ENCODE results near the gene ZNF615. TPM values are rescaled to one million over a fixed set of nuclear protein-coding genes. Genes with fewer than 3 reads are reported as not detected.
"Not testable (repeated sequence)": the region's sequence is repeated elsewhere in the genome, so short reads cannot be mapped to it uniquely, and the experiment has no call there.

The ZNF615 gene
- 14.4 TPM for total RNA-seq
- long read RNA-seq, full-length matches to known transcripts, result 6 of 10 reads
- long read RNA-seq, partial matches to known transcripts, result 1 of 10 reads
- long read RNA-seq, other reads (novel, unspliced or antisense), result 3 of 10 reads

GRCh38 chr19:52007806-52008557 is at the start of gene ZNF615:
Gene ZNF615, minus strand, starts transcription at chr19:52008211. Its CDS starts 4,500 bp downstream, at chr19:52003711.
- intact Hi-C loops (cut with DNase I), result no loop called here
- no peaks in the 10 kb centered on the region for H3K27me3 ChIP-seq
- no peaks in the 10 kb centered on the region for H3K9me3 ChIP-seq
- peak; percentile 99 for ATAC-seq
- no peak for TF ChIP-seq CTCF (IDR thresholded peaks at IDR 0.05)
- H3K4me1 ChIP-seq, result peaks cover 4% of the 10 kb centered on the region
- peak; percentile 94 for DNase-seq
- peak within 1 kb of the TSS; percentile 76 for H3K4me3 ChIP-seq
- peaks cover under 1% of the 10 kb centered on the region for H3K36me3 ChIP-seq
- H3K27ac ChIP-seq, result peak within 1 kb of the TSS; percentile 90

GRCh38 chr19:52056480-52056879 is 48.5 kb upstream of the ZNF615 start:
- intact Hi-C loops (cut with DNase I); H3K27me3 ChIP-seq; ATAC-seq: not testable (repeated sequence)

GRCh38 chr19:52051736-52052135 is 43.7 kb upstream of the ZNF615 start:
- H3K4me3 ChIP-seq; H3K27me3 ChIP-seq; intact Hi-C loops (cut with DNase I); H3K4me1 ChIP-seq; ATAC-seq; H3K27ac ChIP-seq; DNase-seq; H3K36me3 ChIP-seq: not testable (repeated sequence)
- peaks cover 19% of the 10 kb centered on the region for H3K9me3 ChIP-seq

More at GRCh38 chr19:52056480-52056879, 48.5 kb upstream of the ZNF615 start:
- H3K36me3 ChIP-seq, H3K27ac ChIP-seq, H3K4me1 ChIP-seq, DNase-seq, H3K4me3 ChIP-seq: not testable (repeated sequence)
- H3K9me3 ChIP-seq, result peaks cover 51% of the 10 kb centered on the region

GRCh38 chr19:52048555-52049501 is 40.8 kb upstream of the ZNF615 start, which contains the start of gene ZNF432:
Gene ZNF432, minus strand, starts transcription at chr19:52048838. Its CDS starts 1,970 bp downstream, at chr19:52046868.
- Histone ChIP-seq H3K27ac (peak within 1 kb of the TSS; percentile 97), H3K27me3 (no peaks in the 10 kb centered on the region), H3K4me3 (peak within 1 kb of the TSS; percentile 65), H3K36me3 (peaks cover 12% of the 10 kb centered on the region), H3K4me1 (peaks cover 6% of the 10 kb centered on the region), H3K9me3 (peaks cover 11% of the 10 kb centered on the region)
- no peak for TF ChIP-seq CTCF (IDR thresholded peaks at IDR 0.05)
- DNase-seq, result peak; percentile 97
- ATAC-seq, result peak; percentile 99
- intact Hi-C loops (cut with DNase I), result no loop called here

- DNase-seq (no peak), ATAC-seq (no peak)
- intact Hi-C loops (cut with DNase I), result no loop called here
- Histone ChIP-seq H3K36me3 (peaks cover 81% of the 10 kb centered on the region), H3K4me3 (no peak overlapping the region), H3K27me3 (no peaks in the 10 kb centered on the region), H3K4me1 (no peaks in the 10 kb centered on the region), H3K27ac (no peak overlapping the region), H3K9me3 (peaks cover 63% of the 10 kb centered on the region)
- TF ChIP-seq CTCF (IDR thresholded peaks at IDR 0.05), result no peak
These were observed 31.2 kb upstream of the ZNF615 start for GRCh38 chr19:52039169-52039568.

- H3K4me1 ChIP-seq, result no peaks in the 10 kb centered on the region
- H3K36me3 ChIP-seq, result peaks cover 51% of the 10 kb centered on the region
- DNase-seq (no peak), ATAC-seq (no peak)
- TF ChIP-seq CTCF (IDR thresholded peaks at IDR 0.05), result no peak
- peaks cover 82% of the 10 kb centered on the region for H3K9me3 ChIP-seq
- no peak overlapping the region for H3K4me3 ChIP-seq
- no peak overlapping the region for H3K27ac ChIP-seq
- intact Hi-C loops (cut with DNase I), result no loop called here
- H3K27me3 ChIP-seq, result no peaks in the 10 kb centered on the region
These were observed 26.2 kb upstream of the ZNF615 start for GRCh38 chr19:52034051-52034728.

Measured in upper lobe of right lung (tissue), 1 donor.